PFSK-1 (cell line): ENCODE data around the gene C12orf57.

Source experiments
- FOXP2 ChIP-seq: optimal IDR thresholded peaks from 2 replicates; pipeline ENCODE3; 2011; ENCODE audit warnings: borderline replicate concordance, control low read depth, inconsistent platforms; ENCODE audit not compliant: insufficient read depth; ENCODE audit errors: extremely low read length, extremely low read depth
- POLR2AphosphoS5 ChIP-seq: IDR thresholded peaks from 2 replicates; pipeline ENCODE4 v1.6.1; 2012; ENCODE audit warnings: low read depth, mild to moderate bottlenecking, control low read depth, low read length, moderate library complexity
- REST ChIP-seq, 2 experiments: IDR thresholded peaks; 2 replicates each; pipeline versions ENCODE4 v1.6.1 to v1.8.0; 2011 to 2012; ENCODE audit warnings: low read depth in 2 of 2, low read length in 2 of 2, control low read depth in 1 of 2, inconsistent platforms in 1 of 2, mild to moderate bottlenecking in 1 of 2, moderate library complexity in 1 of 2; ENCODE audit not compliant: insufficient read depth in 1 of 2
- SIN3A ChIP-seq: IDR thresholded peaks from 2 replicates; pipeline ENCODE4 v1.6.1; 2012; ENCODE audit warnings: mild to moderate bottlenecking, low read length, moderate library complexity, borderline replicate concordance; ENCODE audit not compliant: insufficient read depth
- TAF1 ChIP-seq: IDR thresholded peaks from 2 replicates; pipeline ENCODE4 v1.6.1; 2012; ENCODE audit warnings: low read length, control low read depth, borderline replicate concordance; ENCODE audit not compliant: insufficient read depth

DNA sequence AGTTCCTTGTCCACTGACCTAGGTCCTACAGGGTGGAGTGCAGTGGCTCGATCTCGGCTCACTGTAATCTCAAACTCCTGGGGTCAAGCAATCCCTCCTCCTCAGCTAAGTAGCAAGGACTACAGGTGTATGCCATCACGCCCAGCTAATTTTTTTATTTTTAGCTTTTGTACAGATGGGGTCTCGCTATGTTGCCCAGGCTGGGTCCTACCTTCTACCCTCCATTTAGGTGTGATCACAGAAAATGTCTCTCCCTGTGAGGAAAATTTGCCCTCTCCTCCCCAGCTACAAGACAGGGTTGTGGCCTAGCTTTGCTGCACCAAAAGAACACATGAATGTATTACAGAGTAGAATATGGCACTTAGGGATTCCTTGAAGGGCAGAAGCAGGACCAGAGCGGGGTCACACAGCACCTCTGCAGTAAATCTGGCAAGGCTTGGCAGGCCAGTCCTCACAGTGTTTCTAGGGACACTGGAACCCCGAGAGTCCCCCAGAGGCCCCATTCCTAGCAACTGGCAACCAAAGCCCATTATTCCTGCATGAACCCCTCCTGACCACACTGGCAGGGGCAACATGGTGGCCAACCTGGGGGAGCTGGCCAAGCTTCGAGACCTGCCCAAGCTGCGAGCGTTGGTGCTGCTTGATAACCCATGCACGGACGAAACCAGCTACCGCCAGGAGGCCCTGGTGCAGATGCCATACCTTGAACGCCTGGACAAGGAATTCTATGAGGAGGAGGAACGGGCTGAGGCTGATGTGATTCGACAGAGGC lies 31.5 kb upstream of the C12orf57 start:
- TF ChIP-seq FOXP2: no peak
- TF ChIP-seq POLR2AphosphoS5: no peak
- TF ChIP-seq TAF1: no peak
- no peak for TF ChIP-seq REST (IDR thresholded peaks at IDR 0.05; ENCODE audit: insufficient read depth in 1 of 2, low read depth in 2 of 2, low read length in 2 of 2)
- TF ChIP-seq SIN3A: no peak
